Activated T-cell treated with anti-CD3 and anti-CD28 coated beads, Interleukin-2, amount 50 U/mL, for 1 hour (primary cell): ENCODE results near the gene IFNGR2.
"Not testable (repeated sequence)": the region's sequence is repeated elsewhere in the genome, so short reads cannot be mapped to it uniquely, and the experiment has no call there.

Experiments
- DNase-seq: peaks from one replicate; pipeline ENCODE4 v3.0.0-alpha.2; 2020

The IFNGR2 gene, protein sequence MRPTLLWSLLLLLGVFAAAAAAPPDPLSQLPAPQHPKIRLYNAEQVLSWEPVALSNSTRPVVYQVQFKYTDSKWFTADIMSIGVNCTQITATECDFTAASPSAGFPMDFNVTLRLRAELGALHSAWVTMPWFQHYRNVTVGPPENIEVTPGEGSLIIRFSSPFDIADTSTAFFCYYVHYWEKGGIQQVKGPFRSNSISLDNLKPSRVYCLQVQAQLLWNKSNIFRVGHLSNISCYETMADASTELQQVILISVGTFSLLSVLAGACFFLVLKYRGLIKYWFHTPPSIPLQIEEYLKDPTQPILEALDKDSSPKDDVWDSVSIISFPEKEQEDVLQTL

DNA sequence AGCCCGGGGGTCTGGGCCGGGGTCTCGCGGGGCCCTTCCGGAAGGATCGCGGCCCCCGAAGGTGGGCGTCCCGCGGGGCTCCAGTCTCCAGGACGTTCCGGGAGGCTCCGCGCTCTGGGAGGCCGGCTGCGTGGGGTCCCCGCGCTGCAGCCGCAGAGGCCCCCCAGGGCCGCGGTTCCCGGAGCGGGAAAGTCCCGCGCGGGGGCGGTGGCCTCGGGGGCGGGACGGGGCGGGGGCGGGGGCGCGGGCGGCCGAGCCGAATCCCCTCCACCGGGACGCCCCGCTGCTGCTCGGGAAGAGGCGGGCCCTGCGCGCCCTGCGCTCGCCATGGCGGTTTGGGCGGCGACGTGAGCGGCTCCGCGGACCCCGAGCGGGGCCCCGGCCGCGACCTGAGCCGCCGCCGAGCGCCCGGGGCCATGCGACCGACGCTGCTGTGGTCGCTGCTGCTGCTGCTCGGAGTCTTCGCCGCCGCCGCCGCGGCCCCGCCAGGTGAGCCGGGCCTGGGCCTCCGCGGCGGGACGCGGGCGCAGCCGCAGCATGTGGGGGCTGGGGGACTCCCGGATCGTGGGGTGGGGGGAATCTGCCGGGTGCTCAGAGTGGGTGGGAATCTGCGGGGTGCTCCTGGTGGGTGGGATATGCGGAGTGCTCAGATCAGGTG is at the start of gene IFNGR2:
Gene IFNGR2 (plus strand): TSS at position 286 of the 658 bp plus-strand sequence. CDS start 131 bp downstream, at position 417.
- DNase-seq = peak; percentile 73

DNA sequence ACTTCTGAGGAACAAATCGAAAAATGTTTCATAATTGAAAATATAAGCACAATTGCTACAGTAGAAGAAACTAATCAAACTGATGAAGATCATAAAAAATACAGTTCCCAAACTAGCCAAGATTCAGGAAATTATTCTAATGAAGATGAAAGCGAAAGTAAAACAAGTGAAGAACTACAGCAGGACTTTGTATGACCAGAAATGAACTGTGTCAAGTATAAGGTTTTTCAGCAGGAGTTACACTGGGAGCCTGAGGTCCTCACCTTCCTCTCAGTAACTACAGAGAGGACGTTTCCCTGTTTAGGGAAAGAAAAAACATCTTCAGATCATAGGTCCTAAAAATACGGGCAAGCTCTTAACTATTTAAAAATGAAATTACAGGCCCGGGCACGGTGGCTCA is 47.9 kb upstream of the IFNGR2 start:
- no peak for DNase-seq

GRCh38 chr21:33355996-33356395 is 47.2 kb upstream of the IFNGR2 start:
- no peak for DNase-seq

DNA sequence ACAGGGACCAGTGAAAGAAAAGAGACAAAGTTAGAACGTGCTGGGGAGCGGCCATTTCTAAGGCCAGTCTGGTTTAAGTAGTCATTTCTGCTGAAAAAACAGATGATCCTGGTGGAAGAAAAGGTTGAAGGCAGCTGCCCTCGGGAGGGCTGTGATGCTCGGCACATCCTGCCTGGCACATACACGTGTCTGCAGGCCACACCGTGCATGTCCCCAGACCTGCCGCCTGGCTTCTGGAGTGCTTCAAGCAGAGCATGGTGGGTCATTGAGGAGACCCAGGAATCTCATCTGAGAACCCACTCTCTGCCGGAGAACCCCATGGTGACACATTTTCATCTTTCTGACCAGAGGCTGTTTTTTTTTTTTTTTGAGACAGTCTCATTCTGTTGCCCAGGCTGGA is 46.0 kb upstream of the IFNGR2 start:
- no peak for DNase-seq

- DNase-seq = no peak
Observed at GRCh38 chr21:33359446-33359845, 43.8 kb upstream of the IFNGR2 start.

GRCh38 chr21:33360281-33360680 is 42.9 kb upstream of the IFNGR2 start:
- no peak for DNase-seq

DNA sequence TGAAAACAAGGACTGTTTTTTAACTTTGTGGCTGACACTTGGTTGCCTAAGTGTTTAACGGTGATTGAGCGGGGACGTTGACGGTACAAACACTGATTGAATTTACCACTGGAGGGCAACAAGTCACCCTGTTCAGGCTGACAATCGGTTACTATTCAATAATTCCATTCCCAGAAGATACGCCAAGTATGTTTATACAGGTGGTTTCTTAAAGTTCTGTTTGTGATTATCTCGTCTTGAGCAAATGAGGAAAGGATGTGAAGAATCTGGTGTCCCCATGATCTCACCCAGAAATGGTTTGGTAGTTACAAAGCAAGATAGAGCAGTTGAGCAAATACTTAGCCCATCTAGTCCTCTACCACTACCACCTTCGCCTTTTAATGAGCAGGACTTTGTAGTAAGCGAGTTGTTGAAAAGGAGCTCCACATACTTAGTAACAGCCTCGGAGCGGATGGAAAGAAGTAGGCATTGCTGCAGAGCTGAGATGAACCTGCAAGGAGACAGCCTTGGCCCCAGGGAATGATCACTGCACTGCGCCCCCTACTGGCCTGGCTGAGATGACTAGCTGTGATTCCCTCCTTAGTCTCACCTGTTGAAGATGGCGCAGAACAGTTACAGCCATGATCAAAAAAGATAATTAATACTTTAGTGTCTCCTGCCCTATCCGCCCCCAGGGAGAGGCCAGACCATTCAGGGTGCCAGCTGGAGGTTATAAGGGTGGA is 42.2 kb upstream of the IFNGR2 start:
- DNase-seq = peak; percentile 91

DNA sequence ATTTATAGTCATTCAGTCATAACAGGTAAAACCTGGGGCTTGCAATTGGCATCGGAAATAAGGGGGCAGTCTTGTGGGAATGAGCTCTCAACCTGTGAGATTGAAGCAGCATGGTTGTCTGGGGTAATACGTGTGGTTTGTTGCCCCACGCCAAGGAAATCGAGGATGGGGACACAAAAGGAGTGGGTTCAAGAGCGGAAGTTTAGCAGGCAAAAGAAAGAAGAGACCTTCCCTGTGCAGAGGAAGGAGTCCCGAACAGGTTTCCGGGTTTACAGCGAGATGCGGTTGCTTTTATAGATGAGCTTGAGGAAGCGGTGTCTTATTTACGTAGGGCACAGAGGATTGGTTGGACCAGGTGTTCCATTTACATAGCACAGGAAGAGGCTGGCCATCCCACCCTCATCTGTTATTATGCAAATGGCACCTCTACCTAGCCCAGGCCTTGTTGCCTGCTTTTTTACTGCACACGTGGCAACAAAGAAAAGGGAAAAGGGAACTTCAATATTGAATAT is 41.1 kb upstream of the IFNGR2 start:
- DNase-seq = peak; percentile 64

GRCh38 chr21:33363911-33364609 is 39.2 kb upstream of the IFNGR2 start:
- not testable (repeated sequence) for DNase-seq

GRCh38 chr21:33364830-33365229 is 38.4 kb upstream of the IFNGR2 start:
- DNase-seq = no peak

DNA sequence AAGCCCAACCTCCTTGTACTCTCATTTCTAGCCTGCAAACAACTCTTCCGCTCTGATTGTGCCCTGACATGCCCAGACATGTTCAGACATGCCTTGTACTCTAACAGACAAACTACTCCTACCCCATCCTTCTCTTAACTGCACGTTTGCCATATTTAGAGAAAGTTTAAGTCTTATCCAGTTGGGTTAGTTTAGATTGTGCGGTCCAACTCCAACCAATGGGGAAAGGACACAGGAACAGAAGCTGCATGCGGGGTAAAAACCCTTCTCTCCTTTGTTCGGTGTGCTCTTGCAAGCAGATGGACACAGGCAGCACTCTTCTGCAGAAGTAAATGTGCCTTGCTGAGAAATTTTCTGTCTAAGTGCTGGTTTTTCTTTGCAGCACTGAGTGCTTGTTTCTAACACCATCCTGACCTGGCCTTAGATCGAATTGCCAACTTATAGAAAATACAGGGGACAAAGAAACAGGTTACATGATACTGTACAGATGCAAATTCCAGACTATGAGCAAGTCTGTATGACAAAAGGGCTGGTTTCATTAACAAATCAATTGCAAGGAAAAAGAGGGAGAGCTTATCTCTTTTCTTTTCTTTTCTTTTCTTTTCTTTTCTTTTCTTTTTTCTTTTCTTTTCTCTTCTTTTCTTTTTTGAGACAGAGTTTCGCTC is 35.8 kb upstream of the IFNGR2 start:
- DNase-seq = no peak

- no peak for DNase-seq
Observed at GRCh38 chr21:33368124-33368523, 35.1 kb upstream of the IFNGR2 start.

DNA sequence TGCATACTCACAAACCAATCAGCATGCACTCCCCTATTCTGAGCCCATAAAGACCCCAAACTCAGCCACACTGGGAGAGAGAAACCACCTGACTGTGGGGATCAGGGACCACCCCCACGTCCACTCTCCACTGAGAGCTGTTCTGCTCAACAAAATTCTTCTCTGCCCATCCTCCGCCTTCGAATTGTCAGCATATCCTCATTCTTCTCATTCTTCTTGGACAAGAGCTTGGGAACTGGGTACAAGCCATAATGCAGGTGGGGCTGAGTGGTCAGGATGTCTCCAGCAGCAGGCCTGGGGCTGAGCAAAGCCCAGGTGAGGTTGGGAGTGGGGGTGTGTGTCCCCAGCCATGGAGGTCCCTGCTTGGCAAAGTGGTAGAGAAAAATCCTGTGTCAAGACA is 34.6 kb upstream of the IFNGR2 start:
- DNase-seq = no peak

DNA sequence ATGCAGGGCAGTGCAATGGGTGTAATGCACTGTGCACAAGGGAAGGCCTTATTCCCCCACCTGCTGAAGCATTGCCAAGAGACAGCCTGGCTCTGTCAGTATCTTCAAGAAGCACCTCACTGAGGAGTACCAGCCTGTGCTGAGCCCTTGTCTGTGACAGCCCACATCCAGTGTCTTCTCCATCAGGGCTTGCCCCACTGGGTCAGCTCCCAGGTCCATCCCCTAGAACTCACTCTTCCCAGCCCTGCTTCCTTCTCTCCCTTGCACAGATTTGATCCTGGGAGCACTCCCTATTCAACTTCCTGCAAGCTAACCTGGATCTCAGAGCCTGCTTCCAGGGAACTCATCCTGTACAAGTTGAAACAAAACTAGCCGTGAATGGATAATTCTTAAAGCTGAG is 33.6 kb upstream of the IFNGR2 start:
- no peak for DNase-seq

DNA sequence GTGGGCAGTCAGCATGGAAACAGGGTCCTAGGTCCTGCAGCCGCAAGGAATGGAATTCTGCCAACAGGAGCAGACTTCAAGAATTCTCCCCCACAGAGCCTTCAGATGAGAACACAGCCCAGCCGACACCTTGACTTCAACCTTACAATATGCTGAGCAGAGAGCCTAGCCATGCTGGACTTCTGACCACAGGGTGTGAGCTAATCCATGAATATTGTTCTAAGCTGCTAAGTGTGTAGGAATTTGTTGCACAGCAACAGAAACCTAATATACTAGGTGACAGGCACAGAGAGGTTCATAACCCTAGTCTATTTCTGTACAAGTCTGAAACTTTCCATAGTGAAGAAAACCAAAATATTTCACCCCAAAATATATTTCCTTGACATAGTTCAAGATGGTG is 32.9 kb upstream of the IFNGR2 start:
- DNase-seq = no peak

DNA sequence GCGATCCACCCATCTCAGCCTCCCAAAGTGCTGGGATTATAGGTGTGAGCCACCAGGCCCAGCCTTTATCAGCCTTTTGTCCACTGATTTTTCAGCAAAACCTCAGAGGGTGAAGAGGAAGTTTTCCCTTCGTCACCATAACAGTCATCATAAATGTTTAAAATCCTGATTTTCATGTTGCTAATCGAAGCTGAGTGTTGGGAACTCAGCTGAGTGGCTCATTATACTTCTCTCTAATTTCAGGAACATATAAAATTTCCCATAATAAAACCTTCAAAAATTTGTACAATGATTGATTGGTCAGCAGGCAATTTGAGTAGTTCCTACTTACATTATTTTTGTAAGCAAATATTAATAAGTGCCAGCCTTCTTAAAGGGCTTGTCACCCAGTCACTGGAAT is 31.8 kb upstream of the IFNGR2 start:
- no peak for DNase-seq

GRCh38 chr21:33372582-33372981 is 30.6 kb upstream of the IFNGR2 start:
- DNase-seq = no peak

GRCh38 chr21:33373451-33373850 is 29.8 kb upstream of the IFNGR2 start:
- no peak for DNase-seq

- DNase-seq = no peak
Observed at GRCh38 chr21:33374080-33374449, 29.1 kb upstream of the IFNGR2 start.

DNA sequence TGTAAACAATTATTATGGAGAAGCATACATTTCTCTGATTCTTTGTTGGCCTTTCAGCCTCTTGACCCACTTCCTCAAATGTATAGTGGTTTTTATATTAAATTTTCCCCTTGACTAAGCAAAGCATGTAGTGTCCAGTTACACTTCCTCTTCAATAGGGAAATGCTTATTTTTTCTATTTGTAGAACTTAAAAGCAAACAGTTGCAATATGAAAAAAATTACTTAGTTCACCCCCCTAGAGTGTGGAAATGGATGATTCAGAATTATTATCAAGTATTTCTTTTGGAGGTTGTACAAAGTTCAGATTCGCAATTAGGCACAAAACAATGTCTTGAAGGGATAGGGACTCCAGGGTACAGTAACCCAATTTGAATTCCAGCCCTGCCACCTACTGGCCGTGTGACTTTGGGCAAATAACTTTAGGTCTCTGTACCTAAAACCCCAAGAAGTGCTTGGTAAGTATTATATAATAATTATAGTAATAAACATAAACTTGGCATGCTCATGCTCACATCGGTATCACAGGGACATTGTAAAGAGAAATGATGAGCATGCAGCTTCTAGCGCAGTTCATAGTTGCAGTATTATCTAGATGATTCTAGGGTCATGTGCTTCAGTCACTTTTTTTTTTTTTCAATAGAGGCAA is 28.6 kb upstream of the IFNGR2 start:
- peak; percentile 57 for DNase-seq

DNA sequence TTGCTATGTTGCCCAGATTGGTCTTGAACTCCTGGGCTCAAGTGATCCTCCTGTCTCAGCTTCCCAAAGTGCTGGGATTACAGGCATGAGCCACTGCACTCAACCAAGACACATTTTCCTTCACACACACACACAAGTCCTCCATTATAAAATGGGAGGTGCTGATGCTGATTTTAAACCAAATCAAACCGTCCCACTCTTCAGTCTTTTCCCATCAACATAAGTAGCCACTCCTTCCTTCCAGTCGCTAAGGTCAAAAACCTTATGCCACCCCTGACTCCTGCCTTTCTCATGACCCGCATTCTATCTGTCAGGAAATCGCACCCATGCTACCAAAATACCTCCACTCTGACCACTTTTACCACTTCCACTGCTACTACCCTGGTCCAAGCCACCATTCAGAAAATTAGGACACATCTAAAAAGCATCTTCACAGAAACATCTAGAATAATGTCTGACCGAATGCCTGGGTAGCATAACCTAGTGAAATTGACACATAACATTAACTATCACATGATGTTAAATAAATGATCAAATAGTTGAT is 28.0 kb upstream of the IFNGR2 start:
- DNase-seq = no peak
